Dedifferentiated amniotic fluid mesenchymal stem cell (primary cell): Measurements from ENCODE around the gene CCDC32.
"Not testable (repeated sequence)": the region's sequence is repeated elsewhere in the genome, so short reads cannot be mapped to it uniquely, and the experiment has no call there.

Experiments used
- DNase-seq: peaks from one replicate; pipeline ENCODE4 v3.0.0-alpha.2; 2016; ENCODE audit errors: extremely low spot score

The CCDC32 gene, protein sequence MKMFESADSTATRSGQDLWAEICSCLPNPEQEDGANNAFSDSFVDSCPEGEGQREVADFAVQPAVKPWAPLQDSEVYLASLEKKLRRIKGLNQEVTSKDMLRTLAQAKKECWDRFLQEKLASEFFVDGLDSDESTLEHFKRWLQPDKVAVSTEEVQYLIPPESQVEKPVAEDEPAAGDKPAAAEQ

DNA sequence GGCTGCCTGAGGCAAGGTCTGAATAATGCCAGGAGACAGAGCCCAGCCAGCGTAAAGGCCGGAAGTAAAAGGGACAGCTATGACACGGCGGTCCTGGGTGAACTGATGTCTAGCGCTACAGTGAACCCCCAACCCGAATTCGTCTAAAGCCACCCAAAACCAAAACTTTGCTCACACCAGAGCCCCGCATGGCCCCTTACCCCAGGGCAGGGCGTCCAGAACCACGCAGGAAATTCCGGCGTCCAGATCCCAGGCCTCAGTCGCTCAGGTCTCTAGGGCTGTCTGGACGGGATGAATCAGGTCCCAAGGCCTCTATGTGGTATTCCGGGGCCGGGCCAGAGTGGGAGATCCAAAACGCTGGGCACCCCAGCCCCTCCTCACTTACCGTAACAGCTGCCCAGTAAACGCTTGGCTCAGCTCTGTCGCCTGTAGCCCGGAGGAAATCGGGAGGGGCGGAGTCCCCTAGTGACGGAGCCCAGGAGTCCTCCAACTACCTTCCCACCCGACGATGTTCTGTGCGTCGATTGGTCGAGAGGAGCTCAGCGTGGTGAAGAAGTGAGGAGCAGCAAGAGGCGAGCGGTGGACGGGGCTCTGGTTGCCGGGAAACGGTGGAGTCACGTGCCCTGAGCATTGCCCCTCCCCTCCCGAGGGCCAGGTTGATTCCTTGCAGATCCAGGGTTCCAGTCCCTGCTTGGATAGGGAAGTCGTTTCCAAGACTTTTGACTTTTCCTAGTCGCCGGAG lies at the start of gene CCDC32:
Gene CCDC32, minus strand, starts transcription at position 452 of the 742 bp plus-strand sequence. CDS start 2,027 bp downstream, outside the sequence.
- peak; percentile 99 for DNase-seq

DNA sequence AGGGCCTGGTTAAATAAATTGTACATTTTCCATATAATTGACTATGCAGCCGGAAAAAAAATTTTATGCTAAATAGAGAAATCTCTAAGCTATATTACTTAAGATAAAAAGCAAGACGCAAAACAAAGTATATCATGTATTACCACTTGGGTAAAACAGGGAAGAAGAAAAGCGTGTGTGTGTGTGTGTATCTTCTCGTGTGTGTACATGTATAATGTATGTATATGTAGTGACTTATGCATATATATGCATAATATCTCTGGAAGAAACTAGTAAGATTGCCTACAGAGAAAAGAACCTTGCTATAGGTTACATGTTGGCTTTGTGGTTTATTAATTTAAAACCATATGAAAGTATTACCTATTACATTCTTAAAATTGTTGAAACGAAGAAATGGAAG lies 48.2 kb upstream of the CCDC32 start:
- DNase-seq = no peak

DNA sequence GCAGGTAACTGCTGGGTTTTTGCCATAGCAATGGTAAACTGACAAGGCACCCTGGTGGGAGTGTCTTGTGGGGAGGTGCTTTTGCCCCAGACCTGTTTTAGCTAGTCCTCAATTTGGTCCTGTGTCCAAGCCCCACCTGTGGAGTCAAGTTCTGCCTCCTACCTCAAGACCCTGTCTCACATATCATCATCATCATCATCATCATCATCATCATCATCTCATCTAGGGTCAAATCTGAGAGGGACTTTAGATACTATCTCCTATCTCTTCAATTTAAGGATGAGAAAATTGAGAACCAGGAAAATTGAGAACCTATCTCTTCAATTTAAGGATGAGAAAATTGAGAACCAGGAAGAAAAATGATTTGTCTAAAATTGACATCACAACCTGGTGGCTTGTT lies 39.1 kb upstream of the CCDC32 start:
- DNase-seq = no peak

DNA sequence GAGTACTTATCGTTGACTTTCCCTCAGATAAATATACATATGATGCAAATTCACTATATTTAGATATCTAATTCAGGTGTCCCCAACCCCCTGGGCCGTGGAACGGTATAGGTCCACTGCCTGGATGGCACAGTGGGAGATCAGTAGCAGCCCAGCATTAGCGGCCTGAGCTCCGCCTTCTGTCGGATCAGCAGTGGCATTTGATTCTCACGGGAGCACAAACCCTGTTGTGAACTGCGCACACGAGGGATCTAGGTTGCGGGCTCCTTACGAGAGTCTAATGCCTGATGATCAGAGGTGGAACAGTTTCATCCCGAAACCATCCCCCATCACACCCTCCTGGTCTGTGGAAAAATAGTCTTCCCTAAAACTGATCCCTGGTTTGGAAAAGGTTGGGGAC lies 36.1 kb upstream of the CCDC32 start:
- DNase-seq = no peak

DNA sequence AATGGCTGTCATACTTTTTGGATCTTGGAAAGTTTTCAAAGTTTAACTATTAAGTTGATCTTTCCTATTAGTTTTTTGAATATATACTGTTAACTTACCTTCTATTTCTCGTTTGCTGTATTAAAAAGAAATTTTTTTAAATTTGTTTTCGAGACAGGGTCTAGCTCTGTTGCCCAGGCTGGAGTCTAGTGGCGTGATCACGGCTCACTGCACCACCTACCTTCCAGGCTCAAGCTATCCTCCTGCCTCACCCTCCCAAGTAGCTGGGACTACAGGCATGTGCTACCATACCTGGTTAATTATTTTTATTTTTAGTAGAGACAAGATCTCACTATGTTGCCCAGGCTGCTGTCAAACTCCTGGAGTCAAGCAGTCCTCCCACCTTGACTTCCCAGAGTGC lies 33.8 kb upstream of the CCDC32 start:
- no peak for DNase-seq

DNA sequence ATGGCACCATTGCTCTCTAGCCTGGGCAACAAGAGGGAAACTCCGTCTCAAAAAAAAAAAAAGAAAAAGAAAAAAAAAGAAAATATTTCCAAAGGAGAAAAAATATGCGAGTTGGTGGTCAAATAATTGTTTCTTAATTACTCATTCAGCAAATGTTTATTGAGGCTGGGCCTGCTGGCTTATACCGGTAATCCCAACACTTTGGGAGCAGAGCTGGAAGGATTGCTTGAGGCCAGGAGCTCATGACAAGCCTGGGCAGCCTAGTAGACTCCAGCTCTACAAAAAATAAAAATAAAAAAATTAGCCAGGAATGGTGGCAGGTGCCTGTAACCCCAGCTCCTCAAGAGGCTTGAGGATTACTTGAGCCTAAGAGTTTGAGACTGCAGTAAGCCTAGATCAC lies 33.3 kb upstream of the CCDC32 start:
- DNase-seq = no peak

DNA sequence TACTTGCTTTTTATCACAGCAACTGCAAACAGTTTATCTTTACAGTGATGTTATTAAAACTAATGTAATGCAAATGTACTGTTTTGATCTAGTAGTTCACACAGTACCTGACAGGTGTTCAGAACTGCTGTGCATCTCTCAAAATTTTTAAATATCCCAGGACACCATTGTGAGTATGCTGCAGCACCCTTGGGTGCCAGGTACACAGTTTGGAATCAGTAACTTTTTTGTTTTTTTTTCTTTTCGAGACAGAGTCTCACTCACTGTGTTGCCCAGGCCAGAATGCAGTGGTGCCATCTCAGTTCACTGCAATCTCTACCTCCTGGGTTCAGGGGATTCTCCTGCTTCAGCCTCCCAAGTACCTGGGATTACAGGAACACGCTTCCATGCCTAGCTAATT lies 32.2 kb upstream of the CCDC32 start:
- no peak for DNase-seq

DNA sequence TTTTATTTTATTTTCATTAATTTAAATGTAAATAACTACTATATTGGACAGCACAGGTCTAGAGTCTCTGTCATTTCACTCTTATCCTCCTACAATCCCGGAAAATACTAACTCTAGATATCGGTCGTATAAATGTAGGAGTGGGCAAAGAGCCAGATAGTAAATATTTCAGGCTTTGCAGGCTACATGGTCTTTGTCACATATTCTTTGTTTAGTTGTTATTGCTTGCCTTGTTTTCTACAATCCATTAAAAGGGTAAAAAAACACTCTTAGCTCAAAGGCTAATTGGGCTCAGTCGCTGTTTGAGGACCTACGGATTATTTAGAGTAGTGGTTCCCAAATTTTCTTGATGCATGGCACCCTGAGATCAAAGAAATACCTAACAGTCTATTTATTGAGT lies 30.9 kb upstream of the CCDC32 start:
- no peak for DNase-seq

DNA sequence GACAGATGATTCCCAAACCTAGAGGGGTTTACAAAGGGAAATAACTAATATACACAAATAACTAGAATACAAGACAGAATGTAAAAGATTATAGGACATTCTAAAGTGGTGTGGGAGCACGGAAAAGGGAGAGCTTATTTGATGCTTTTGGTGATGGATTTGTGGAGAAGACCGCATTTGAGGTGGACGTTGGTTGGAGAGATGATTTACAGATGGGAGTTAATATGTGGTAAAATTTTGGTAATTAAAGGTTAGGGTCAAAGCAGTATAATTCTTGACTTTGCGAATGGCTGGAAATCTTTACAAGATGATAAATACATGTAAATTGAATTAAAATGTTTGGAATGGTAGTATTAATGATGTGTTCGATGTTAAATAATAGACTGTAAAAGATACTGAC lies 30.4 kb upstream of the CCDC32 start:
- DNase-seq = no peak

DNA sequence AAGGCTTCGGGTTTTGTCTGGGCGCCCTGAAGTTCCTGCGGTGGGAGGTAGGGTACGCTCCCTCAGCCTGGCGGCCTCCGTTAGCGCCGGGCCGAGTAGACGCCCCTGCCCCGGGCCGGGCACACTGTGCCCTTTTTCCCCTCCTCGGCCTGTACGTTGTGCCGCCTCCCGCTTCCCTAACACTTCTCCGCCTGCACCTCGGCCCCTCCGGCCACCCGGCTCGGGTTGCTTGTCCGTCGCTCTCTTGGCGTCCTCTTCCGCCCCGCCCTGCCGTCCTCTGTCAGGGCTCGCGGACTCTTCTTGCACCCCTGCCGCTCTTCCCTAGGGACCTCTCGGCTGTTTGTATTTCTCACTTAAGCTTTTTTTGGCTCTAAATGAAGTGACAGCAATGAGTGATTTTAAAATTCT lies 29.6 kb upstream of the CCDC32 start:
- peak; percentile 30 for DNase-seq

DNA sequence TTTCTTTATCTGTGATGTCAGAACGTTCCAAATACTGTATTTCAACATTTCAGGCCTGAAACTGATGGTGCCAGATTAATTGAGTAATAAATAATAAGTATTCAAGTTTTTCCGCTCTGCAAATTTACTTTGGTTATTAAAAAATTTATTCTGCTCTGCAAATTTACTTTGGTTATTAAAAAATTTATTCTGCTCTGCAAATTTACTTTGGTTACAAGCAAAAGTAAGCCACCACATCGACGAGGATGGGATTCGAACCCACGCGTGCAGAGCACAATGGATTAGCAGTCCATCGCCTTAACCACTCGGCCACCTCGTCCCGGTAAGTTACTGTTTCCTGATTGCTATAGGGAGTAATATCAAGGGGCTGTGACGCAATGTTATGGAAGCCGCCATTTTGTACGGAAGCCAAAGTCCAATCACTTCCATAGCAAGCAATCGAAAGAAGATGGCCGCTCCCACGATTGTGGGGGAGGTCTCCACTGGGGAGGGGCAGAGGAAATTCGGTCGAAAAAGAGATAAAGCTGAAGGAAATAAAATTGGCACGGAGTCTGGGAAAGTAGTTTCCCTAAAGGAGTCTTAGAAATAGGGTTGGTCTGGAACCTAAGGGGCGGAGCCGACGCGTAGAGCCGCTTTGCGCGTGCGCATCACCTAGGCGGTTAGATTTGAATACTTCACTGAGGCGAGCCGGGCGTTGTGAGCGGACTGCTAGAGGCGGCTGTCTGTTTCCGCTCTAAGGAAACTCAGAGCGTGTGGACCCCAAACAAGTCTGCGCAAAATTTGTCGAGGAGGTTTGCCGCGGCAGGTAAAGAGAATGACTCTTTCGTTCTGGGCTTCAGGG lies 29.0 kb upstream of the CCDC32 start, which contains the start of gene KNL1:
Gene KNL1, plus strand, starts transcription at position 662 of the 841 bp plus-strand sequence. CDS start 8,683 bp downstream, outside the sequence.
- peak; percentile 90 for DNase-seq

DNA sequence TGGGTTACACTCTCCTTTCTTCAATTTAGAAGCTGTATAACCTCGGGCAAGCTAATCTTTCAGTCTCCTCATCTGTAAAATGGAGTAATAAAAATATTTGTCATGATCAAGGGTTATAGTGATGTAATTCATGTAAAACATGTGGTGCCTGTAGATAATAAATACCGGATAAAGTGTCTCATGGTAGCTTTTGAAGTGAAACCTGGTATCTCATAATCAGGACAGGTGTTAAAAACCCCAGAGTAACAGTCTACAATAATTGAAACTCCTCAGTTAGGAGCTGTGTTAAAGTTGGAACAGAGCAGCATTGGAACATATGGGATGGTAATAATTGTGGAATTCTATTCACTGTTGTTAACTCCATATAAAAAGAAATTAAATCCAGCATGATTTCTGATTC lies 28.3 kb upstream of the CCDC32 start:
- no peak for DNase-seq

DNA sequence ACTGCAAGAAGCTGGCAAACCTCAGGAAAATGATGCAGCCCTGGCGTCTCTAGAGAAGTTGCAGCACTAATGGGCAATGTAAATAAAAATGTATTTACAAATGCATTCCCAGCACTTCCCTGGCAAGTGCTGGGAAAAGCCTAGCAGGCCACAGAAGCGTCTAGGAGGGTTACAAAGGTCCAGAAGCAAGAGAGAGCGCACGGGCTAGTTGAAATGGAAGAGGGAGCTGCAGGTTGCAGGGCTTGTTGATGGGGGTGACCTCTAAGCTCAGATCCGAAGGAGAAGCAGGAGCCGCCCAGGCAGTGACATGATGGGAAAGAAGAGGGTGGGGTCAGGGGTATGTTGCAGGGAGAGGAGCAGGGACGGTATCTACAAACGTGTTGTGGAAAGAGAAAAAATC lies 26.5 kb upstream of the CCDC32 start:
- no peak for DNase-seq

DNA sequence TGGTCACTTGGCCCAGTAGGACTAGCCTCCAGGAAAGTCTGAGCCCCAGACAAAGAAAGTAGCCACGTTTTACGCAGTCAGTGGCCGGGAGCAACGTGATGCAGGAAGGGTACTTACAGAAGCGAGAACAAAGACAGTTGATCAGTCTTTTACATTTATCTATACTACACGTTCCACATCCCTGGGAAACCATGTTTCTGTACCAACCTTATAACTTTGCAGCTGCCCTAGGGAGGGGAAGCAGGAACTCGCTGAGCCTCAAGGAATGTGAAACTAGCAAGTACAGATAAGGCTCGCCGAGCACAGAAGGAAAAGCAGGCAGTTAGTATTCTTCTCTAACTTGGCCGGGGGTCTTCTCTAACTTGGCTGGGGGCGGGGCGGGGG lies 25.8 kb upstream of the CCDC32 start:
- no peak for DNase-seq

DNA sequence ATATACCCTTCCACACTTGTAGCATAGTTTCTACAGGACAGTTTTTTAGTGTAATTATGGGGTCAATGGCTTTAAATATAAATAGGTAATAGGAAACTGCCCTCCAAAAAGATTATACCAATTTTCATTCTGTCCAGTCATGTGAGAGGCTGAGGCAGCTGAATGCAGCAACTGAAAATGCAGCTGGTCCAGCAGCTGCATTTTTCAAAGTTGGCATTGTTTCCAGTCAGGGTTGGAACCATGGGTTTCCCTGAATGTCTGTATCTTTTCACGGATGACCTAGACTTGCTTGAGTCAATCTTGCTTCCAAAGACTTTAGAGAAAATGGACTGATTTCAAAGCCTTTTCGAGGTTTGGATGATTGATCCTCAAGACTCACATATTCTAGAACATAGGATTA lies 19.3 kb upstream of the CCDC32 start:
- DNase-seq = no peak

DNA sequence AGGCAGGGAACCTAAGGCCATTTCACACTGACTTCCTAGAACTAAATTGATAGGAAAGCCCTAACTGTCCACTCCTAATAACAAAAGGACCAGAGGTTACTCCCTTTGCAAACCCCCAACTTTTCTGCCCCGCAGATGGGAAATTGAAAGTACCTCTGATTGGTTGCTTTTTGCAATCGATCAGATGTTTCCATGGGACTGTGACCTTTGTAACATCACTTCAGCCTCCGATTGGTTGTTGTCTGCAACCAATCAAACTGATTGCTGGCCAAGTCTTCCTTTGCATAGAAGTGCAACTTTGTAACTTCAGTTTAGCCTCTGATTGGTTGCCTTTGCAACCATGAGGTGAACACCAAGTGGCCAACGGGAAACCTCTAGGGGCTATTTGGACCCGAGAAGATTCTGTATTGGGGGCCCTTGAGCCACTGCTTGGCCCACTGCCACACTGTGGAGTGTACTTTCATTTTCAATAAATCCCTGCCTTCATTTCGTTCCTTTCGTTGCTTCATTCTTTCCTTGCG lies 17.9 kb upstream of the CCDC32 start:
- DNase-seq = peak; percentile 74

DNA sequence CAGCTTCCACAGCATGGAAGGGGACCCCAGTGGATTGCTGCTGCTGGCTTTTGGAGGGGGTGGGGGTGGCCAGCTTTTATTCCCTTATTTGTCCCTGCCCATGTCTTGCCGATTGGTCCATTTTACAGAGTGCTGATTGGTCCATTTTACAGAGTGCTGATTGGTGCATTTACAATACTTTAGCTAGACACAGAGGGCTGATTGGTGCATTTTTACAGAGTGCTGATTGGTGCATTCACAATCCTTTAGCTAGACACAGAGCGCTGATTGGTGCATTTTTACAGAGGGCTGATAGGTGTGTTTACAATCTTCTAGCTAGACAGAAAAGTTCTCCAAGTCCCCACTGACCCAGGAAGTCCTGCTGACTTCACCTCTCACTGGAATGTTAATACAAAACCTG lies 17.0 kb upstream of the CCDC32 start:
- not testable (repeated sequence) for DNase-seq

DNA sequence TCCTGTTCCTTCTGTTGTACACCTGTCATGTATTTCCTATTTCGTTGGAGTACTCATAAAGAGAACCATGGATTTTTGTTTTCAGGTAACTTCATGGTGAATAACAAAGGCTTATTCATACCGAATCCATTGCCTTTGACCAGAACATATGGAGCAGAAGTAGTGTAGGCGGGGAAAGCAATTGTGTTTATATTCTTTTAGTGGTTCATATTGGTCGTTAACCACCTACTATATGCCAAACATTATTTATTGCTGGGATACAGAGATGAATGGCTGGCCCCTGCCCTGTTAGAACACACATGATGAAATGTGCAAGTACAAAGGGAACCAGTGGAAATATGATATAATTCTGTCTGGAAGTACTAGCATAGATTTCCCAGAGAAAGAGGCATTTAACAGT lies 14.1 kb upstream of the CCDC32 start:
- DNase-seq = no peak

DNA sequence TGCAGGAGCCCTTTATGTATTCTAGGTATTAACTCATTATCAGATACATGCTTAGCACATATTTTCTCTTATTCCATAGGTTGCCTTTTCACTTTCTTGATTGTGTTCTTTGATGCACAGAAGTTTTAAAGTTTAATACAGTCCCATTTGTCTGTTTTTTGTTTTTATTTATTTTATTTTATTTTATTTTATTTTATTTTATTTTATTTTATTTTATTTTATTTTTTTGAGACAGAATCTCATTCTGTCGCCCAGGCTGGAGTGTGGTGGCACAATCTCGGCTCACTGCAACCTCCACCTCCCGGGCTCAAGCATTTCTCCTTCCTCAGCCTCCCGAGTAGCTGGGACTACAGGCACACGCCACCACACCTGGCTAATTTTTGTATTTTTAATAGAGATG lies 12.1 kb upstream of the CCDC32 start:
- not testable (repeated sequence) for DNase-seq

DNA sequence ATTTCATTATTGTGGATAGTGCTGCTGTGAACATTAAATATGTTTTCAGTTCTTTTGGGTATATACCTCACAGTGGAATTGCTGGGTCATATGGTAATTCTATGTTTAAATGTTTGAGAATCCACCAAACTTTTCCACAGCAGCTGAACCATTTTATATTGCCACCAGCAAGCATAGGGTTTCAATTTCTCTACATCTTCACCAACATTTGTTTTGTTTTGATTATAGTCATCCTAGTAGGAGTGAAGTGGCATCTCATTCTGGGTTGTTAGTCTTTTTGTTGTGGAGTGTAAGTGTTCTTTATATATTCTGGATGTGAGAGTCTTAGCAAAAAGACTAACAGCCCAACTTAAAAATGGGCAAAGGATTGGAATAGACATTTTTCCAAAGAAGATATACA lies 10.3 kb upstream of the CCDC32 start:
- DNase-seq = no peak

DNA sequence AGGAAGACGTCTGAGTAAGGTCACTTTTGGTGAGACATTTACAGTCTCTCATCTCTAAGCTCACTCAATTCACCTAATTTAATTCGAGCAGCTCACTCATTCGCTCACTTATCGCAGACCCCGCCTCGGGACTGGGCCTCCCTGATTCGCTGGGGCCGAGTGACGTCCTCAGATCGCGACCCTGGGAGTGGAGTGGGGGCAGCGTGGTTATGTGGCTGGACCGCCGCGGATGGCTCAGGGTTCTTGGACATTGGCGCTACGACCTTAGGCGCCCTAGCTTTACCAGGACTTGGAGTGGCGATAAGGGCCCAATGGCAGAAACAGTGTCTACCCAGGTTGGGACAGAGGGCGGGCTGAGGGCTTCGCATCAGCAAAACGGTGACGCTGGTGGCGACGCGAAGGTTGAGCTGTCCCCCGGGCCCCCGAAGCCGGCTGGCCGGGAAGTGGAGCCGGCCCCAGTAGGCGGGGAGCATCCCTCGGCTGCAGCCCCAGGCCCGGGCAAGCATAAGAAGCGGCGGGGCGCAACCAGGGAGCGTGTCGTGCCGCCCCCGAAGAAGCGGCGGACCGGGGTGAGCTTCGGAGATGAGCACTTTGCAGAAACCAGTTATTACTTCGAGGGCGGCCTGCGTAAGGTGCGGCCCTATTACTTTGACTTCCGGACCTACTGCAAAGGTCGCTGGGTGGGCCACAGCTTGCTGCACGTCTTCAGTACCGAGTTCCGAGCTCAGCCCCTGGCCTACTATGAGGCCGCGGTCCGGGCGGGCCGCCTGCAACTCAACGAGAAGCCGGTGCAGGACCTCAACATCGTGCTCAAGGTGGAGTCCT lies 4.5 kb upstream of the CCDC32 start, which contains the start of gene RPUSD2:
Gene RPUSD2, plus strand, starts transcription at position 171 of the 825 bp plus-strand sequence. Its CDS starts 39 bp downstream, at position 210.
- peak; percentile 93 for DNase-seq
